ENCODE results near the gene NDUFS8. TPM values are rescaled to one million over a fixed set of nuclear protein-coding genes. Genes with fewer than 3 reads are reported as not detected.

Gene NDUFS8
- total RNA-seq, 4 donors from 2014 or later, result 136 to 206 (median 159) TPM

DNA sequence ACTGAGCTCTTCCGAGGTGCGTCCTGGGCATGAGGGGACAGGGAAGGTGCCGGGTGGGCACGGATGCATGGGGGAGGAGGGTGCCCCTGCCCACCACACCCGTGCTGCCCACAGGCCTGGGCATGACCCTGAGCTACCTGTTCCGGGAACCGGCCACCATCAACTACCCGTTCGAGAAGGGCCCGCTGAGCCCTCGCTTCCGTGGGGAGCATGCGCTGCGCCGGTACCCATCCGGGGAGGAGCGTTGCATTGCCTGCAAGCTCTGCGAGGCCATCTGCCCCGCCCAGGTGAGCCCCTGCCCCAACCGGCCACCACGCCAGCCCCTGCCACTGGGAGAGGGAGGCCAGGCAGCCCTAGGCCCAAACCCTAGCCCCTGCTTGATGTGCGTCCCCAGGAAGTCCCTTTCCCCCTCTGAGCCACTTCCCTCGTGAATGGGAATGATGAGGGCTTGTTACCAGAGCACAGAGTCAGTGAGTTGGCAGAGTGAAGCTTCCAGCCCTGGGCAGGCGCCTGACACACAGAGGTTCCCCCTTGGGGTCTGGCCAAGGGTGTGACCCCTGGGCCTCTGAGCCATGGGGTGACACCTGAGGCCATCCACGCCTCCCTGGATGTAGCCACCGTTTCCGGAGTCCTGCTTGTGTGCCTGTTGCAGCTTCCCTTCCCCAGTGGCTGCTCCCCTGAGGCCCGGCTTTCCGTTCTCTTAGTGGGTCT lies 2.7 kb downstream of the NDUFS8 start:
- no peak overlapping the region for H3K4me3 ChIP-seq (ENCODE audit: low read depth, poor library complexity, severe bottlenecking)
- DNase-seq (ENCODE audit: low spot score in 2 of 2), result no peak
- TF ChIP-seq CTCF (IDR thresholded peaks at IDR 0.05) (no peak), POLR2A (IDR thresholded peaks at IDR 0.05) (no peak)
- 86 to 89% methylated on average over 18 to 29 of the region's 29 CpGs for WGBS, 2 donors
- intact Hi-C loops (cut with DNase I; ENCODE audit: low total_unique reads), result no loop called here

DNA sequence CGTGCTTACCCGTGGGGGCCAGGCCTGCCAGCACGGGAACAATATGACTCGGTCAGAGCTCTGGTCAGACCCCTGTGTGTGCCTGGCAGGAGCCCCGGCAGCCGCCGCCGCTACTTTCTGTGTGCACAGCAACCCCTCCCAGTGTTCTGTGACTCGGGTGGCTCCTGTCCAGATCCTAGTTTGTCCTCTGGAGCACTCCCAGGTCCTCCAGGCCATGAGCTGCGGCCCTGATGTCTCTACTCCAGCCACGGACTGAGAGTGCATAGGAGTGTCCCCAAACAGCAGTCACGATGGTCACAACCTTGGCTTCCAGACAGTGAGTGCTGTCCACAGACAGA lies 3.2 kb downstream of the NDUFS8 start:
- 78 to 84% methylated on average over 11 to 12 of the region's 12 CpGs for WGBS, 2 donors
- intact Hi-C loops (cut with DNase I; ENCODE audit: low total_unique reads), result no loop called here
- H3K4me3 ChIP-seq (ENCODE audit: low read depth, poor library complexity, severe bottlenecking), result no peak overlapping the region
- TF ChIP-seq POLR2A (IDR thresholded peaks at IDR 0.05), result no peak
- no peak for TF ChIP-seq CTCF (IDR thresholded peaks at IDR 0.05)
- no peak for DNase-seq (ENCODE audit: low spot score in 2 of 2)

DNA sequence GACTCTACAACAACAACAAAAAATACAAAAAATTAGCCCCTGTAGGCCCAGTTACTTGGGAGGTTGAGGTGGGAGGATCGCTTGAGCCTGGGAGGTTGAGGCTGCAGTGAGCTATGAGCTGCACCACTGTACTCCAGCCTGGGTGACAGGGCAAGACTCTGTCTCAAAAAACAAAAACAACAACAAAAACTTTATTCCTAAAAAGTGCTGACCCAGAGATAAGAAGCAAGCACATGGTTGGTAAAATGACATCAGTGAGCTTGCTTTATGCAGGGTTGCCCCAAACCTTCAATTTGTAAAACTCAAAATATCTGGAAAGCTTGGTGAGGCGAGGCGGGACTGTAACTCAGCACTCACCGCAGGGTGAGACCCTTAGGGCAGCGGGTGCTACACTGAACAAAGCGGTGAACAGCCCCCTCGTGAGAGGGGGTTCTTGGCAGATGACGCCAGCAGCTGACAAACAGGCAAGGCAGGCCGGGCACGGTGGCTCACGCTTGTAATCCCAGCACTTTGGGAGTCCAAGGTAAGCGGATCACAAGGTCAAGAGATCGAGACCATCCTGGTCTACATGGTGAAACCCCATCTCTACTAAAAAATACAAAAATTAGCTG lies 4.9 kb downstream of the NDUFS8 start:
- intact Hi-C loops (cut with DNase I; ENCODE audit: low total_unique reads), result no loop called here
- WGBS, 2 donors, result 90 to 94% methylated on average over 13 of the region's 13 CpGs
- no peak overlapping the region for H3K4me3 ChIP-seq (ENCODE audit: low read depth, poor library complexity, severe bottlenecking)
- TF ChIP-seq CTCF (IDR thresholded peaks at IDR 0.05), result no peak
- TF ChIP-seq POLR2A (IDR thresholded peaks at IDR 0.05), result no peak
- no peak for DNase-seq (ENCODE audit: low spot score in 2 of 2)

- intact Hi-C loops (cut with DNase I; ENCODE audit: low total_unique reads), result no loop called here
- 81 to 82% methylated on average over 8 to 26 of the region's 27 CpGs for WGBS, 2 donors
- no peak overlapping the region for H3K4me3 ChIP-seq (ENCODE audit: low read depth, poor library complexity, severe bottlenecking)
- no peak for DNase-seq (ENCODE audit: low spot score in 2 of 2)
- TF ChIP-seq CTCF (IDR thresholded peaks at IDR 0.05) (no peak), POLR2A (IDR thresholded peaks at IDR 0.05) (no peak)
These were observed 5.7 kb downstream of the NDUFS8 start for GRCh38 chr11:68036141-68036716.

- DNase-seq (ENCODE audit: low spot score in 2 of 2), result peak in 1 of 2 donors; percentile 64
These were observed 6.3 kb downstream of the NDUFS8 start for GRCh38 chr11:68036717-68037239.

More at GRCh38 chr11:68036717-68037239, 6.3 kb downstream of the NDUFS8 start:
- intact Hi-C loops (cut with DNase I; ENCODE audit: low total_unique reads), result no loop called here
- no peak overlapping the region for H3K4me3 ChIP-seq (ENCODE audit: low read depth, poor library complexity, severe bottlenecking)
- TF ChIP-seq CTCF (IDR thresholded peaks at IDR 0.05) (no peak), POLR2A (IDR thresholded peaks at IDR 0.05) (no peak)
- 60 to 68% methylated on average over 12 to 14 of the region's 14 CpGs for WGBS, 2 donors
